BLaER1 (cell line): ENCODE data around the gene CYB561.

Experiments
- H3K27ac ChIP-seq: shearing (Covaris generic); formaldehyde crosslinking; 2 replicates; pipeline ENCODE4 v1.8.1; 2022
- H3K27me3 ChIP-seq: shearing (Covaris generic); formaldehyde crosslinking; 2 replicates; pipeline ENCODE4 v1.8.1; 2022
- H3K36me3 ChIP-seq: shearing (Covaris generic); formaldehyde crosslinking; 2 replicates; pipeline ENCODE4 v1.8.1; 2022
- H3K4me1 ChIP-seq: shearing (Covaris generic); formaldehyde crosslinking; 2 replicates; pipeline ENCODE4 v1.8.1; 2022
- H3K4me2 ChIP-seq: shearing (Covaris generic); formaldehyde crosslinking; 2 replicates; pipeline ENCODE4 v1.8.1; 2022
- H3K4me3 ChIP-seq: shearing (Covaris generic); formaldehyde crosslinking; 2 replicates; pipeline ENCODE4 v1.8.1; 2022
- H3K9ac ChIP-seq: shearing (Covaris generic); formaldehyde crosslinking; 2 replicates; pipeline ENCODE4 v1.8.1; 2022
- H3K9me3 ChIP-seq: shearing (Covaris generic); formaldehyde crosslinking; 2 replicates; pipeline ENCODE4 v1.8.1; 2022
- H4K20me1 ChIP-seq: shearing (Covaris generic); formaldehyde crosslinking; 2 replicates; pipeline ENCODE4 v1.8.1; 2022
- Cebpa-rat ChIP-seq: shearing (Covaris generic); IDR thresholded peaks from 2 replicates; pipeline ENCODE4 v1.8.1; 2022

The CYB561 gene

GRCh38 chr17:63480192-63480784 lies 34.2 kb upstream of the CYB561 start:
- Histone ChIP-seq H3K9me3 (no peaks in the 10 kb centered on the region), H4K20me1 (peaks cover 23% of the 10 kb centered on the region), H3K36me3 (no peaks in the 10 kb centered on the region), H3K4me1 (peaks cover 47% of the 10 kb centered on the region), H3K9ac (no peak overlapping the region), H3K27me3 (peaks cover 35% of the 10 kb centered on the region), H3K4me3 (no peak overlapping the region), H3K27ac (no peak overlapping the region), H3K4me2 (peak overlapping the region; percentile 69)
- no peak for TF ChIP-seq Cebpa-rat

GRCh38 chr17:63479495-63480184 lies 33.5 kb upstream of the CYB561 start:
- Histone ChIP-seq H3K4me2 (no peak overlapping the region), H3K9me3 (no peaks in the 10 kb centered on the region), H3K4me3 (no peak overlapping the region), H3K27ac (no peak overlapping the region), H3K27me3 (peaks cover 35% of the 10 kb centered on the region), H3K36me3 (no peaks in the 10 kb centered on the region), H3K9ac (no peak overlapping the region), H3K4me1 (peaks cover 53% of the 10 kb centered on the region), H4K20me1 (peaks cover 28% of the 10 kb centered on the region)
- no peak for TF ChIP-seq Cebpa-rat

- no peak overlapping the region for H3K4me3 ChIP-seq
- H3K36me3 ChIP-seq = no peaks in the 10 kb centered on the region
- H3K27me3 ChIP-seq = peaks cover 35% of the 10 kb centered on the region
- H3K4me1 ChIP-seq = peaks cover 59% of the 10 kb centered on the region
- no peak overlapping the region for H3K27ac ChIP-seq
- no peak for TF ChIP-seq Cebpa-rat
- H3K9me3 ChIP-seq = no peaks in the 10 kb centered on the region
- H3K9ac ChIP-seq = no peak overlapping the region
- peaks cover 28% of the 10 kb centered on the region for H4K20me1 ChIP-seq
- H3K4me2 ChIP-seq = peak overlapping the region; percentile 6
Observed at GRCh38 chr17:63478814-63479494, 32.8 kb upstream of the CYB561 start.

GRCh38 chr17:63477480-63478440 lies 31.7 kb upstream of the CYB561 start:
- Histone ChIP-seq H3K9ac (peak overlapping the region; percentile 27; the same call in 1 of the 2 replicates), H3K4me2 (peak overlapping the region; percentile 98), H3K9me3 (no peaks in the 10 kb centered on the region), H3K4me1 (peaks cover 59% of the 10 kb centered on the region), H3K4me3 (peak overlapping the region; percentile 69), H4K20me1 (peaks cover 28% of the 10 kb centered on the region), H3K27ac (no peak overlapping the region), H3K27me3 (peaks cover 35% of the 10 kb centered on the region), H3K36me3 (no peaks in the 10 kb centered on the region)
- no peak for TF ChIP-seq Cebpa-rat

GRCh38 chr17:63476854-63477479 lies 30.9 kb upstream of the CYB561 start, which contains the start of gene ACE:
Gene ACE, plus strand, starts transcription at chr17:63477061. Its CDS starts 34 bp downstream, at chr17:63477095.
- H3K36me3 ChIP-seq = no peaks in the 10 kb centered on the region
- H3K4me2 ChIP-seq = peak within 1 kb of the TSS; percentile 98
- peaks cover 28% of the 10 kb centered on the region for H4K20me1 ChIP-seq
- H3K4me1 ChIP-seq = peaks cover 59% of the 10 kb centered on the region
- H3K9ac ChIP-seq = peak within 1 kb of the TSS; percentile 40
- peaks cover 35% of the 10 kb centered on the region for H3K27me3 ChIP-seq
- no peak within 1 kb of the TSS for H3K27ac ChIP-seq
- no peak for TF ChIP-seq Cebpa-rat
- no peaks in the 10 kb centered on the region for H3K9me3 ChIP-seq
- peak within 1 kb of the TSS; percentile 69 for H3K4me3 ChIP-seq

GRCh38 chr17:63476459-63476853 lies 30.4 kb upstream of the CYB561 start:
- Histone ChIP-seq H3K27me3 (peaks cover 35% of the 10 kb centered on the region), H3K4me3 (peak overlapping the region; percentile 69), H3K9ac (peak overlapping the region; percentile 40; the same call in 1 of the 2 replicates), H3K9me3 (no peaks in the 10 kb centered on the region), H4K20me1 (peaks cover 28% of the 10 kb centered on the region), H3K36me3 (no peaks in the 10 kb centered on the region), H3K4me1 (peaks cover 59% of the 10 kb centered on the region), H3K27ac (no peak overlapping the region), H3K4me2 (peak overlapping the region; percentile 98)
- TF ChIP-seq Cebpa-rat = no peak

GRCh38 chr17:63475491-63476412 lies 29.6 kb upstream of the CYB561 start:
- peak overlapping the region; percentile 69; the same call in 1 of the 2 replicates for H3K4me3 ChIP-seq
- peaks cover 28% of the 10 kb centered on the region for H4K20me1 ChIP-seq
- H3K9ac ChIP-seq = peak overlapping the region; percentile 47; the same call in 1 of the 2 replicates
- peaks cover 35% of the 10 kb centered on the region for H3K27me3 ChIP-seq
- H3K9me3 ChIP-seq = no peaks in the 10 kb centered on the region
- peaks cover 56% of the 10 kb centered on the region for H3K4me1 ChIP-seq
- peak overlapping the region; percentile 98 for H3K4me2 ChIP-seq
- no peak overlapping the region for H3K27ac ChIP-seq
- H3K36me3 ChIP-seq = no peaks in the 10 kb centered on the region
- TF ChIP-seq Cebpa-rat = no peak
